MM.1S (cell line): ENCODE measurements around the gene PNKD.

ENCODE experiments used
- CTCF ChIP-seq: fragments of 300-600 bp; sonication (generic); IDR thresholded peaks from 2 replicates; pipeline ENCODE4 v1.5.1; 2016; ENCODE audit warnings: antibody characterized with exemption, low read length, mixed read lengths
- EZH2 ChIP-seq: fragments of 300-600 bp; sonication (generic); optimal IDR thresholded peaks from 2 replicates; pipeline ENCODE3; 2017; ENCODE audit warnings: low read depth, mild to moderate bottlenecking, antibody characterized with exemption, low read length, mixed read lengths

DNA sequence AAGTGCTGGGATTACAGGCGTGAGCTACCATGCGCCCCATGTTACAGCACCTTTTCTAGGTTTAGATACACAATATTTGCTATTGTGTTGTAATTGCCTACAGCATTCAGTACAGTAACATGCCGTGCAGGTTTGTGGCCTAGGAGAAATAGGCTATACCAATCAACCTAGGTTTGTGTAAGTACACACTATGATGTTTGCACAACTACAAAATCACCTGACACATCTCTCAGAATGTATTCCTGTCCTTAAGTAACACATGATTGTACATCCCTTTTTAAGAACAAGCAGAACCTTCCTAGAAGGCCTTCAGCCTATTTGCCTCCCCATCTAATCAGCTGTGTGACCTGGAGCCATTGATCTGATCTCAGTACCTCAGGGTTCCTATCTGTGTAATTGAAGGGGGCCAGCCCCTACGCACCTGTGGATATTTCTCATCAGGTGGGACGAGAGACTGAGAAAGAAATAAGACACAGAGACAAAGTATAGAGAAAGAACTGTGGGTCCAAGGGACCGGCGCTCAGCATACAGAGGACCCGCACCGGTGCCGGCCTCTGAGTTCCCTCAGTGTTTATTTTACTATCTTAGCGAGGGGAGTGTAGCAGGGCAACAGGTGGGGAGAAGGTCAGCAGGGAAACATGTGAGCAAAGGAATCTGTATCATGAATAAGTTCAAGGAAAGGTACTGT, 40.7 kb downstream of the PNKD start:
- TF ChIP-seq CTCF (no peak), EZH2 (no peak)
